RWPE2 (cell line): ENCODE results near the gene NAPEPLD.

Experiments
- ATAC-seq: fragments of 200-7000 bp; cut with Tn5 transposase; 3 replicates; pipeline ENCODE4 v1.9.1; 2021; ENCODE audit warnings: low read depth
- DNase-seq: peaks from one replicate; pipeline ENCODE4 v3.0.0-alpha.2; 2020; ENCODE audit warnings: low spot score
- H3K27ac ChIP-seq: fragments of 450-650 bp; 2 replicates; pipeline ENCODE4 v1.5.1; 2017; ENCODE audit warnings: mild to moderate bottlenecking; ENCODE audit not compliant: poor library complexity, severe bottlenecking
- H3K27me3 ChIP-seq: fragments of 250-450 bp; sonication (Bioruptor Pico); 2 replicates; pipeline ENCODE4 v1.5.1; 2021; ENCODE audit warnings: mild to moderate bottlenecking, moderate library complexity; ENCODE audit not compliant: insufficient read depth, poor library complexity, severe bottlenecking
- H3K36me3 ChIP-seq: fragments of 250-450 bp; sonication (Bioruptor Pico); 2 replicates; pipeline ENCODE4 v1.5.1; 2020; ENCODE audit warnings: low read depth, mild to moderate bottlenecking, moderate library complexity
- H3K4me1 ChIP-seq: fragments of 250-450 bp; sonication (Bioruptor Pico); 2 replicates; pipeline ENCODE4 v1.5.1; 2021; ENCODE audit warnings: mild to moderate bottlenecking, moderate library complexity; ENCODE audit not compliant: insufficient read depth, poor library complexity, severe bottlenecking
- H3K4me3 ChIP-seq: fragments of 250-450 bp; sonication (Bioruptor Pico); 2 replicates; pipeline ENCODE4 v1.5.1; 2021; ENCODE audit warnings: mild to moderate bottlenecking, moderate library complexity; ENCODE audit not compliant: severe bottlenecking
- H3K9me3 ChIP-seq: fragments of 250-450 bp; sonication (Bioruptor Pico); 2 replicates; pipeline ENCODE4 v1.5.1; 2021; ENCODE audit warnings: mild to moderate bottlenecking, moderate library complexity; ENCODE audit not compliant: severe bottlenecking
- CTCF ChIP-seq: fragments of 450-650 bp; IDR thresholded peaks from one replicate; pipeline ENCODE4 v1.5.1; 2017; ENCODE audit warnings: mild to moderate bottlenecking, moderate library complexity; ENCODE audit not compliant: poor library complexity, severe bottlenecking

The NAPEPLD gene

GRCh38 chr7:103071000-103071399, 77.9 kb downstream of the NAPEPLD start:
- no peak overlapping the region for H3K27ac ChIP-seq
- H3K4me1 ChIP-seq: no peaks in the 10 kb centered on the region
- TF ChIP-seq CTCF: no peak
- H3K27me3 ChIP-seq: no peaks in the 10 kb centered on the region
- no peak for ATAC-seq
- DNase-seq: no peak
- no peak overlapping the region for H3K4me3 ChIP-seq
- H3K36me3 ChIP-seq: no peaks in the 10 kb centered on the region
- H3K9me3 ChIP-seq: no peaks in the 10 kb centered on the region

- Histone ChIP-seq H3K4me1 (no peaks in the 10 kb centered on the region), H3K36me3 (no peaks in the 10 kb centered on the region), H3K27ac (no peak overlapping the region), H3K27me3 (no peaks in the 10 kb centered on the region), H3K4me3 (no peak overlapping the region), H3K9me3 (no peaks in the 10 kb centered on the region)
- DNase-seq (no peak), ATAC-seq (no peak)
- TF ChIP-seq CTCF: no peak
Observed at GRCh38 chr7:103068414-103069403, 80.2 kb downstream of the NAPEPLD start.

- TF ChIP-seq CTCF: peak; percentile 52
- ATAC-seq (peak; percentile 59; the same call in 2 of the 3 replicates), DNase-seq (no peak)
- Histone ChIP-seq H3K4me3 (no peak overlapping the region), H3K36me3 (no peaks in the 10 kb centered on the region), H3K27me3 (no peaks in the 10 kb centered on the region), H3K4me1 (no peaks in the 10 kb centered on the region), H3K9me3 (no peaks in the 10 kb centered on the region), H3K27ac (no peak overlapping the region)
Observed at GRCh38 chr7:103065667-103066066, 83.2 kb downstream of the NAPEPLD start.

- DNase-seq: no peak
- no peaks in the 10 kb centered on the region for H3K27me3 ChIP-seq
- TF ChIP-seq CTCF: no peak
- no peaks in the 10 kb centered on the region for H3K4me1 ChIP-seq
- no peak for ATAC-seq
- H3K36me3 ChIP-seq: no peaks in the 10 kb centered on the region
- no peak overlapping the region for H3K27ac ChIP-seq
- H3K4me3 ChIP-seq: no peak overlapping the region
- H3K9me3 ChIP-seq: no peaks in the 10 kb centered on the region
Observed at GRCh38 chr7:103063895-103064294, 85.0 kb downstream of the NAPEPLD start.

- no peak overlapping the region for H3K27ac ChIP-seq
- no peaks in the 10 kb centered on the region for H3K4me1 ChIP-seq
- no peak overlapping the region for H3K4me3 ChIP-seq
- no peaks in the 10 kb centered on the region for H3K9me3 ChIP-seq
- no peaks in the 10 kb centered on the region for H3K36me3 ChIP-seq
- ATAC-seq (no peak), DNase-seq (no peak)
- H3K27me3 ChIP-seq: no peaks in the 10 kb centered on the region
- no peak for TF ChIP-seq CTCF
Observed at GRCh38 chr7:103059471-103059870, 89.4 kb downstream of the NAPEPLD start.
